SK-N-SH (cell line): ENCODE results near the gene SPOP. TPM values are rescaled to one million over a fixed set of nuclear protein-coding genes. Genes with fewer than 3 reads are reported as not detected.

Experiments used
- CTCF ChIA-PET: fragments of 300-600, 350-600 bp; formaldehyde crosslinking; extraction: SDS; loops from one replicate; lab custom pipeline; 2021; lab: Yijun Ruan, JAX
- POLR2A ChIA-PET: fragments of 350-600 bp; sonication (Branson Sonifier 250); formaldehyde crosslinking; extraction: SDS; loops from one replicate; lab custom pipeline; 2020; ENCODE audit warnings: antibody characterized with exemption, inconsistent platforms; lab: Yijun Ruan, JAX
- DNase-seq: peaks from one replicate; pipeline ENCODE4 v3.0.0; 2012
- H2AFZ ChIP-seq: fragments of 200-600 bp; sonication (generic); 2 replicates; pipeline ENCODE4 v1.8.1; 2016; ENCODE audit warnings: antibody characterized with exemption, mild to moderate bottlenecking, low read depth
- H3F3A ChIP-seq: fragments of 200-600 bp; sonication (generic); replicated peaks from 2 replicates; pipeline ENCODE3; 2016; ENCODE audit warnings: antibody characterized with exemption, mild to moderate bottlenecking; ENCODE audit not compliant: insufficient read depth
- H3K27ac ChIP-seq, 2 experiments: fragments of 200-500 bp in 1 of 2; fragments of 200-600 bp in 1 of 2; sonication (Bioruptor generic) in 1 of 2; sonication (generic), shearing (Covaris generic) in 1 of 2; 2 replicates each; pipeline versions ENCODE4 v1.5.1 to v1.6.1; 2014 to 2016; ENCODE audit warnings: low read depth in 2 of 2, inconsistent platforms in 1 of 2, low read length in 1 of 2, mild to moderate bottlenecking in 1 of 2, mixed read lengths in 1 of 2
- H3K27me3 ChIP-seq: fragments of 200-600 bp; sonication (generic), shearing (Covaris generic); 2 replicates; pipeline ENCODE4 v1.6.1; 2016; ENCODE audit warnings: mixed run types; ENCODE audit not compliant: insufficient read depth
- H3K36me3 ChIP-seq, 2 experiments: fragments of 200-500 bp in 1 of 2; fragments of 200-600 bp in 1 of 2; sonication (Bioruptor generic) in 1 of 2; sonication (generic) in 1 of 2; replicated peaks in 1 of 2; 2 replicates each; pipeline versions ENCODE3 to v1.5.1; 2014 to 2016; ENCODE audit warnings: low read length in 1 of 2, mild to moderate bottlenecking in 1 of 2; ENCODE audit not compliant: insufficient read depth in 2 of 2, control insufficient read depth in 1 of 2
- H3K4me1 ChIP-seq, 2 experiments: fragments of 200-500 bp in 1 of 2; fragments of 200-600 bp in 1 of 2; sonication (Bioruptor generic) in 1 of 2; sonication (generic), shearing (Covaris generic) in 1 of 2; 2 replicates each; pipeline versions ENCODE4 v1.5.1 to v1.6.1; 2014 to 2016; ENCODE audit warnings: low read depth in 1 of 2, low read length in 1 of 2, mixed run types in 1 of 2; ENCODE audit not compliant: insufficient read depth in 2 of 2, control insufficient read depth in 1 of 2
- H3K4me2 ChIP-seq: fragments of 200-600 bp; sonication (generic), shearing (Covaris generic); 2 replicates; pipeline ENCODE4 v1.6.1; 2017; ENCODE audit warnings: mixed run types
- H3K4me3 ChIP-seq, 2 experiments: fragments of 200-500 bp in 1 of 2; fragments of 200-600 bp in 1 of 2; sonication (Bioruptor generic) in 1 of 2; sonication (generic), shearing (Covaris generic) in 1 of 2; 2 replicates each; pipeline versions ENCODE4 v1.5.1 to v1.8.1; 2014 to 2016; ENCODE audit warnings: low read depth in 2 of 2, inconsistent platforms in 1 of 2, low read length in 1 of 2, mild to moderate bottlenecking in 1 of 2, mixed read lengths in 1 of 2, moderate library complexity in 1 of 2
- H3K79me2 ChIP-seq: fragments of 200-600 bp; sonication (generic); 2 replicates; pipeline ENCODE4 v1.8.1; 2017; ENCODE audit warnings: mild to moderate bottlenecking; ENCODE audit not compliant: insufficient read depth
- H3K9ac ChIP-seq: fragments of 200-600 bp; sonication (generic); 2 replicates; pipeline ENCODE4 v1.6.1; 2017; ENCODE audit warnings: mixed run types
- H3K9me2 ChIP-seq: fragments of 200-600 bp; sonication (generic); 2 replicates; pipeline ENCODE4 v1.6.1; 2017; ENCODE audit warnings: mixed run types
- H3K9me3 ChIP-seq: fragments of 200-600 bp; sonication (generic); 2 replicates; pipeline ENCODE4 v1.6.1; 2017; ENCODE audit warnings: mixed run types, mild to moderate bottlenecking, moderate library complexity
- H4K20me1 ChIP-seq: fragments of 200-600 bp; sonication (generic); 2 replicates; pipeline ENCODE4 v1.6.1; 2017; ENCODE audit warnings: mild to moderate bottlenecking, mixed run types; ENCODE audit not compliant: insufficient read depth
- CHD2 ChIP-seq: fragments of 150-350 bp; IDR thresholded peaks from 2 replicates; pipeline ENCODE4 v1.6.1; 2018; ENCODE audit warnings: low read length; ENCODE audit not compliant: partially characterized antibody
- CTCF ChIP-seq: fragments of 200-600 bp; sonication (generic); IDR thresholded peaks from 2 replicates; pipeline ENCODE4 v1.6.1; 2017; ENCODE audit warnings: antibody characterized with exemption, mild to moderate bottlenecking, moderate library complexity
- ELF1 ChIP-seq: IDR thresholded peaks from 2 replicates; pipeline ENCODE4 v1.4.0; 2012
- FOSL2 ChIP-seq: IDR thresholded peaks from 2 replicates; pipeline ENCODE4 v1.4.0; 2012; ENCODE audit warnings: low read depth, mild to moderate bottlenecking, moderate library complexity, borderline replicate concordance
- GATA2 ChIP-seq: sonication (generic); formaldehyde crosslinking; IDR thresholded peaks from 2 replicates; pipeline ENCODE4 v1.5.0; 2020; ENCODE audit warnings: mild to moderate bottlenecking, missing genetic modification reagents
- MXI1 ChIP-seq: IDR thresholded peaks from 2 replicates; pipeline ENCODE4 v1.6.1; 2012; ENCODE audit warnings: mild to moderate bottlenecking, low read depth, low read length, improper control_type of control experiment
- NRF1 ChIP-seq: IDR thresholded peaks from 2 replicates; pipeline ENCODE4 v1.6.1; 2012; ENCODE audit warnings: low read depth, mild to moderate bottlenecking, low read length
- RAD21 ChIP-seq: IDR thresholded peaks from 2 replicates; pipeline ENCODE4 v1.6.1; 2012; ENCODE audit warnings: mild to moderate bottlenecking, low read length
- RCOR1 ChIP-seq: fragments of 150-350 bp; IDR thresholded peaks from 2 replicates; pipeline ENCODE4 v1.6.1; 2017; ENCODE audit warnings: antibody characterized with exemption, low read length
- SIN3A ChIP-seq: IDR thresholded peaks from 2 replicates; pipeline ENCODE4 v1.6.1; 2012; ENCODE audit warnings: low read depth, mild to moderate bottlenecking, low read length, moderate library complexity, borderline replicate concordance
- SMC3 ChIP-seq: IDR thresholded peaks from 2 replicates; pipeline ENCODE4 v1.6.1; 2012; ENCODE audit warnings: low read depth, low read length, improper control_type of control experiment
- TEAD4 ChIP-seq: IDR thresholded peaks from 2 replicates; pipeline ENCODE4 v1.4.0; 2012; ENCODE audit warnings: mild to moderate bottlenecking, borderline replicate concordance; ENCODE audit not compliant: insufficient read depth
- WGBS: methylation state at CpG from one replicate; pipeline ENCODE4 v1.1.6; 2017; ENCODE audit warnings: low lambda C conversion rate; 5-methylcytosine and 5-hydroxymethylcytosine counted together
- polyA plus RNA-seq, 3 experiments: library from polyadenylated mRNA; depleted of rRNA; stranded (reverse); fragments of >200 nt; gene quantifications; 2 replicates each; pipeline ENCODE4 v1.2.3, GENCODE V29; 2012

Gene SPOP
- polyA plus RNA-seq, 1 of the 3 experiments (the other 2 are of a cell fraction), result 54.0 TPM

GRCh38 chr17:49576088-49576916 is 101.6 kb downstream of the SPOP start:
- Histone ChIP-seq H3K9me3 (no peaks in the 10 kb centered on the region), H3K4me3 (peak overlapping the region; percentile 67 to 83), H3K9me2 (no peaks in the 10 kb centered on the region), H2AFZ (peak overlapping the region; percentile 94), H3F3A (peaks cover 12% of the 10 kb centered on the region), H3K9ac (peak overlapping the region; percentile 47; the same call in 1 of the 2 replicates), H3K4me1 (peaks cover 3 to 15% of the 10 kb centered on the region in 2 experiments; a peak in 2 of 4 replicates), H3K27me3 (peaks cover 9% of the 10 kb centered on the region; the same call in 1 of the 2 replicates), H4K20me1 (no peaks in the 10 kb centered on the region), H3K27ac (no peak overlapping the region), H3K36me3 (no peaks in the 10 kb centered on the region), H3K4me2 (peak overlapping the region; percentile 99), H3K79me2 (no peaks in the 10 kb centered on the region)
- POLR2A ChIA-PET, result interaction anchor here (1.0 kb wide), 1 partner anchor 125 kb away, joined by 4 read pairs; no protein-coding TSS in a partner anchor
- peak; percentile 93 for DNase-seq
- TF ChIP-seq SIN3A (0 out of 2 replicates have a peak, but pooled peaks have one; percentile 36), SMC3 (no peak), NRF1 (0 out of 2 replicates have a peak, but pooled peaks have one; percentile 15), MXI1 (0 out of 2 replicates have a peak, but pooled peaks have one; percentile 14)
- CTCF ChIA-PET, result interaction anchor here (0.6 to 48.9 kb wide), 27 partner anchors 9 to 420 kb away, joined by 3 to 2107 read pairs (median 5); partner anchors contain the start of genes SLC35B1 and SPOP
- 1% methylated on average over 54 of the region's 68 CpGs for WGBS

- no peaks in the 10 kb centered on the region for H4K20me1 ChIP-seq
- WGBS, result 4% methylated on average over 10 of the region's 55 CpGs
- TF ChIP-seq RCOR1 (no peak), TEAD4 (no peak), ELF1 (no peak), CTCF (peak; percentile 47), SMC3 (peak; percentile 37), CHD2 (no peak), GATA2 (CRISPR knock-in tag) (no peak), FOSL2 (no peak), NRF1 (peak; percentile 11; the same call in 1 of the 2 replicates), RAD21 (peak; percentile 28; the same call in 1 of the 2 replicates)
- ChIA-PET POLR2A (interaction anchor here (1.0 to 1.4 kb wide), 2 partner anchors 124 to 125 kb away, joined by 3 to 4 read pairs; no protein-coding TSS in a partner anchor), CTCF (interaction anchor here (0.6 to 48.9 kb wide), 35 partner anchors 8 to 421 kb away, joined by 3 to 2107 read pairs (median 5); partner anchors contain the start of genes SLC35B1 and SPOP)
- no peak within 1 kb of the TSS for H3K27ac ChIP-seq
- H3K36me3 ChIP-seq, result no peaks in the 10 kb centered on the region
- no peaks in the 10 kb centered on the region for H3K79me2 ChIP-seq
- peaks cover 12% of the 10 kb centered on the region for H3F3A ChIP-seq
- H3K27me3 ChIP-seq, result peaks cover 15% of the 10 kb centered on the region; the same call in 1 of the 2 replicates
- no peaks in the 10 kb centered on the region for H3K9me2 ChIP-seq
- H3K9ac ChIP-seq, result peak within 1 kb of the TSS; percentile 47; the same call in 1 of the 2 replicates
- peak; percentile 91 for DNase-seq
- peak within 1 kb of the TSS; percentile 67 to 83 for H3K4me3 ChIP-seq
- peak within 1 kb of the TSS; percentile 94 for H2AFZ ChIP-seq
- peaks cover 3 to 15% of the 10 kb centered on the region in 2 experiments; a peak in 2 of 4 replicates for H3K4me1 ChIP-seq
- peak within 1 kb of the TSS; percentile 99 for H3K4me2 ChIP-seq
- no peaks in the 10 kb centered on the region for H3K9me3 ChIP-seq
Measured at GRCh38 chr17:49575679-49576087, 102.2 kb downstream of the SPOP start, which contains the start of gene NXPH3. Gene NXPH3, plus strand, starts transcription at chr17:49575871. Its CDS starts 349 bp downstream, at chr17:49576220.
